GM06990 (cell line): ENCODE measurements around the gene HIRA.

Experiments
- DNase-seq: peaks from one replicate; pipeline ENCODE4 v3.0.0-alpha.2; 2011; ENCODE audit not compliant: insufficient read length; ENCODE audit errors: extremely low read depth
- H3K27me3 ChIP-seq: replicated peaks from 2 replicates; pipeline ENCODE4 v1.6.0; 2011; ENCODE audit warnings: low read length; ENCODE audit not compliant: control insufficient read depth, insufficient read depth
- H3K36me3 ChIP-seq: 2 replicates; pipeline ENCODE4 v1.5.1; 2011; ENCODE audit warnings: low read length; ENCODE audit not compliant: control insufficient read depth, insufficient read depth
- H3K4me3 ChIP-seq: replicated peaks from 2 replicates; pipeline ENCODE4 v1.5.1; 2011; ENCODE audit warnings: low read depth, mild to moderate bottlenecking, control low read depth, low read length
- TF ChIP-seq, protein P1 (sequence below): IDR thresholded peaks from 2 replicates; pipeline ENCODE4 v1.5.1; 2011; ENCODE audit warnings: low read length, control low read depth, mild to moderate bottlenecking, inconsistent platforms; ENCODE audit not compliant: insufficient read depth, poor library complexity, severe bottlenecking

The HIRA gene

DNA sequence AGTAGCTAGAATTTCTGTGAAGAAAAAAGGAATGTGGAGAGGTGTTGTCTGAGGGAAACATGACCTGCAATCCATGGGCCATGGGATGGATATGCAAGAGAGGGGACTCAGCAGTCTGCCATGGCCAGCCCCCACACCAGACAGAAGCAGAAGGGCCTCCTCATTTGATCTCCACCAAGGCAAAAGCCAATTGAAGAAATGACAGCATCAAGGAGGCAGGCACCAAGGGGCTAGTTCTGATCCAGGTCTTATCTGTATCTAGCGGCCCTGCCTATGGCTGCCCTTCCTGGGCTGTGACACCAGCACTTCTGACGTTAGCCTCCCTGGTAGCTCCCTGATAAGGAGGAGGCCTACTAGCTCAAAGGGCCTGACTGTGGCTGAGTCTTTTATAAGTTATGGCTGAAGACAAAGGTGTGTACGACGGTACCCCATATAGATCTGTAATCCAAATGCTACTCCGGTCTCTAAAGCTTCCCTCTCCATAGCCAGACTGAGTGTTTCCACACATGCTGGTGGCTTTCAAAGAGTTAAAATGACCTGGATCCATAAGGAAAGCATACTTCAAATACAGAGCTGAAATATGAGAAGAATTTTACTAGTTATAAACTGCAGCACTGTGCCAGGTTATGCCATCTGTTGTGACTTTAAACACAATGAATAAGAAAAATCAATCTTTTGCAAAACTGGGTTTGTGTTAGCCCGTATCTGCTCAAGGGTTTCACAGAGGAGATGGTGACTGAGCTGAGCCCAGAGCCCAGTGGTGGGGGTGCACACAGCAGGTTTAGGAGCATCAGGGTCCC is 34.4 kb downstream of the HIRA start:
- no peak for DNase-seq
- TF ChIP-seq, protein P1, sequence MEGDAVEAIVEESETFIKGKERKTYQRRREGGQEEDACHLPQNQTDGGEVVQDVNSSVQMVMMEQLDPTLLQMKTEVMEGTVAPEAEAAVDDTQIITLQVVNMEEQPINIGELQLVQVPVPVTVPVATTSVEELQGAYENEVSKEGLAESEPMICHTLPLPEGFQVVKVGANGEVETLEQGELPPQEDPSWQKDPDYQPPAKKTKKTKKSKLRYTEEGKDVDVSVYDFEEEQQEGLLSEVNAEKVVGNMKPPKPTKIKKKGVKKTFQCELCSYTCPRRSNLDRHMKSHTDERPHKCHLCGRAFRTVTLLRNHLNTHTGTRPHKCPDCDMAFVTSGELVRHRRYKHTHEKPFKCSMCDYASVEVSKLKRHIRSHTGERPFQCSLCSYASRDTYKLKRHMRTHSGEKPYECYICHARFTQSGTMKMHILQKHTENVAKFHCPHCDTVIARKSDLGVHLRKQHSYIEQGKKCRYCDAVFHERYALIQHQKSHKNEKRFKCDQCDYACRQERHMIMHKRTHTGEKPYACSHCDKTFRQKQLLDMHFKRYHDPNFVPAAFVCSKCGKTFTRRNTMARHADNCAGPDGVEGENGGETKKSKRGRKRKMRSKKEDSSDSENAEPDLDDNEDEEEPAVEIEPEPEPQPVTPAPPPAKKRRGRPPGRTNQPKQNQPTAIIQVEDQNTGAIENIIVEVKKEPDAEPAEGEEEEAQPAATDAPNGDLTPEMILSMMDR: no peak
- H3K36me3 ChIP-seq: peaks cover 31% of the 10 kb centered on the region
- no peak overlapping the region for H3K4me3 ChIP-seq
- H3K27me3 ChIP-seq: no peaks in the 10 kb centered on the region

DNA sequence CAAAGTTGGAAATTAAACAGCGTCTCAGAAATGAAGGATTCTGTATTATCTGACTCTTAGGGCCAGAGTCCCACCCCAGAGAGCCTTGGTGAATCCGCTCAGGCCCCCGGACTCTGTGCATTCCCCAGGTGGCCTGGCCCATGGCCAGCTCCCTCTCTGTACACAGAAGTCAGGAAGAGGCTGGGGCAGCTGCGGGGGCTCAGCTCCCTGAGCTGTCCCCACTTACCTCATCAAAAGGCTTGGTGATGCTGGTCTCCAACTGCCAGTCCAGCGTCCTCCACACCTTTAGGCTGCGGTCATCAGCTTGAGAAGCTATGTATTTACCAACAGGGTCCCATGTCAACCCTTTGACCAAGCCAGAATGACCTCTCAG is 35.0 kb downstream of the HIRA start:
- no peaks in the 10 kb centered on the region for H3K27me3 ChIP-seq
- TF ChIP-seq, protein P1: no peak
- H3K4me3 ChIP-seq: no peak overlapping the region
- DNase-seq: no peak
- H3K36me3 ChIP-seq: peaks cover 33% of the 10 kb centered on the region

DNA sequence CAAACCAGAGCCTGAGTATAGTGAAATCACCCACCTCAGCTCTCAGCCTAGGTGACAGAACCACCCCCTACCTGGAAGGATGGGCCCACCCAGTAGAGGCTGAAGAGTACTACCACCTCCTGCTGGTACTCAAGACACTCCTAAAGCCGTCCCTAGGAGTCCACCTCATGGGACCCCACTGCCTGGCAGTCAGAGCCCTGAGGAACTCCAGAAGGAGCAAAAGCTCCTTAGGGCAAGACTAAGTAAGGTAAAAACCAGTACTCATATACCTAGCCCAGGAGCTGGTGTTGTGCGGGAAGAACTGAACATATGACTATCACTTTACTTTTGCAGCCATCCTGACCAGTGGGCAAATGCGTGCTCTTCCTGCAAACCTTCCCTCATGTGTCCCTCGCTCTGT is 36.3 kb downstream of the HIRA start:
- TF ChIP-seq, protein P1: no peak
- no peak overlapping the region for H3K4me3 ChIP-seq
- DNase-seq: no peak
- H3K27me3 ChIP-seq: no peaks in the 10 kb centered on the region
- peaks cover 35% of the 10 kb centered on the region for H3K36me3 ChIP-seq

DNA sequence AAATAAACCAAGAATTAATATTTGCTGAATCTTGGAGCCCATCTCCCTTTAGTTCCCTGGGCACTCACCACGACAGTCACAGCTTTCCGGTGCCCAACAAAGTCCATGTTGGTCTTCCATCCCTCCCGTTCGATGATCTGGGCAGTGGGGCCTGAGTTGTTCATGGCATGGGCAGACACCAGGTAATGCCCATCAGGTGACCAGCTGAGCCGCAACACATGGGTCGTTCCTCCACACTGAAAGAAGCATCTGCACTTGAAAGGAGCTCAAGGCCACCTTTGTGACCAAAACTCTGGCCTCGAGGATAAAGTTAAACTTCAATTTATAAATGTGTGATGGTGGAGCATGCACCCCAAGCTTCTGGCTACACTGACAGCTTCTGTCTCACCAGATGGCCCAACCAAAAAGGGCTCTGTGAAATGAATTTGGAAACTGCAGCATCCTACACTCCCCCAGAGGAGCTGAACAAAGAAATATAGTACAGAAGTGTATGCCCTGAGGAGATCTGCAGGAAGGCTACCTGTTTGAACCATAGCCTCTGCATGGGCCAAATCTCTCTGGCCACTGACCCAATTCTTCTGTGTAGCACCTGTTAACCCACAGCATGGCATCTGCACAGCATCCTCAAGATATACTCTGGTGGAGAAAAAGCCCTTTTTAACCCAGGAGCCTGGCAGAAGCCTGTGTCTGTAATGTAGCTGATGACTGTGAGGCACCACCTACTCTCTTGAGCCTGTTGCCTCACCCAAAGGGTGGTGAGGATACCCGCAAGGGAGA is 37.1 kb downstream of the HIRA start:
- Histone ChIP-seq H3K27me3 (no peaks in the 10 kb centered on the region), H3K36me3 (peaks cover 36% of the 10 kb centered on the region), H3K4me3 (no peak overlapping the region)
- DNase-seq: no peak
- TF ChIP-seq, protein P1: no peak

DNA sequence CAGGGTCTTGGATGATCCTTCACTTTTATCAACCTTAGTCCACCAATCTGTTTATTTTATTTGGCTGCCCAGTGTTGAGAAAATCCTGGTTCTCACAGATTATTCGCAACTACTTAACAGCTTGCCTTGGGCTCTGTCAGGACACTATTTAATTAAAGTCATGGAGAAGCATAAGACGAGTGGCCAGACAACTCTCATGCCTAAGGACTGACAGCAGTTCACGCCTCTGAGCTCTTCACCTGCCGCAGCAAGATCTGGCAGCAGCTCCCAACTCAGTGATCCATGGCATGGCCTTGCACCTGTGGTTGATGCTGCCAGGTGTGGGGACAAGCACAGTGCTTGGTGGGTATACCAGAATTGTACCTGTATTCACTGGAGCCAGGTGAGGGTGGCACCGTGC is 37.8 kb downstream of the HIRA start:
- Histone ChIP-seq H3K4me3 (no peak overlapping the region), H3K36me3 (peaks cover 40% of the 10 kb centered on the region), H3K27me3 (no peaks in the 10 kb centered on the region)
- TF ChIP-seq, protein P1: no peak
- no peak for DNase-seq
